ENCODE measurements around the gene CNTN5. TPM values are rescaled to one million over a fixed set of nuclear protein-coding genes. Genes with fewer than 3 reads are reported as not detected.

CNTN5 gene
- total RNA-seq, 2 donors from 2014 or later = 0.78 TPM; not detected in 1

GRCh38 chr11:99682171-99682570 is 661.4 kb downstream of the CNTN5 start:
- TF ChIP-seq, protein P1, sequence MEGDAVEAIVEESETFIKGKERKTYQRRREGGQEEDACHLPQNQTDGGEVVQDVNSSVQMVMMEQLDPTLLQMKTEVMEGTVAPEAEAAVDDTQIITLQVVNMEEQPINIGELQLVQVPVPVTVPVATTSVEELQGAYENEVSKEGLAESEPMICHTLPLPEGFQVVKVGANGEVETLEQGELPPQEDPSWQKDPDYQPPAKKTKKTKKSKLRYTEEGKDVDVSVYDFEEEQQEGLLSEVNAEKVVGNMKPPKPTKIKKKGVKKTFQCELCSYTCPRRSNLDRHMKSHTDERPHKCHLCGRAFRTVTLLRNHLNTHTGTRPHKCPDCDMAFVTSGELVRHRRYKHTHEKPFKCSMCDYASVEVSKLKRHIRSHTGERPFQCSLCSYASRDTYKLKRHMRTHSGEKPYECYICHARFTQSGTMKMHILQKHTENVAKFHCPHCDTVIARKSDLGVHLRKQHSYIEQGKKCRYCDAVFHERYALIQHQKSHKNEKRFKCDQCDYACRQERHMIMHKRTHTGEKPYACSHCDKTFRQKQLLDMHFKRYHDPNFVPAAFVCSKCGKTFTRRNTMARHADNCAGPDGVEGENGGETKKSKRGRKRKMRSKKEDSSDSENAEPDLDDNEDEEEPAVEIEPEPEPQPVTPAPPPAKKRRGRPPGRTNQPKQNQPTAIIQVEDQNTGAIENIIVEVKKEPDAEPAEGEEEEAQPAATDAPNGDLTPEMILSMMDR (IDR thresholded peaks at IDR 0.05) = no peak
- TF ChIP-seq POLR2A (IDR thresholded peaks at IDR 0.05) = no peak
- DNase-seq = no peak
- Histone ChIP-seq H3K4me3 (no peak overlapping the region), H3K9me3 (no peaks in the 10 kb centered on the region), H3K27ac (no peak overlapping the region), H3K36me3 (replicated peaks in 1 of 2; ENCODE audit: insufficient read depth in 1 of 2, low read depth in 2 of 2) (no peaks in the 10 kb centered on the region), H3K4me1 (peaks cover 5% of the 10 kb centered on the region), H3K27me3 (no peaks in the 10 kb centered on the region)
- WGBS, 2 donors = 73 to 80% methylated on average over 1 of the region's 1 CpG
- intact Hi-C loops (cut with DNase I) = no loop called here
- ATAC-seq = no peak

DNA sequence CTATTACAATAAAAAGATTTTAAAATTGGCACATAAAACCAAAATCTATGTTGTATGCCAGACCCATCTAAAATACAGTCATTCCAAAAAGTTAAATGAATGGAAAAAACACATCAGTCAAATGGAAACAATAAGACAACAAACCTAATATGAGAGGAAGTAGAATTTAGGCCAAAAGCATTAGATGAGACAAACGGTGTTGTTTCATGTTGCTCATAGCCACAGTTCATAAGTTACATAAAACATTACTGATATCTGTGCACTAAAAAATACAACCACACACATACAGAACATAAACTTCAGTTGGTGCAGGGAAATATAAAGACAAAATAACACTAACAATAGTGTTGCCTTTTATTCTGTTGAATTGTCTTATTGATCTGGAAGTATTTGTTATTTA is 661.9 kb downstream of the CNTN5 start:
- no peak for DNase-seq
- Histone ChIP-seq H3K27me3 (no peaks in the 10 kb centered on the region), H3K36me3 (replicated peaks in 1 of 2; ENCODE audit: insufficient read depth in 1 of 2, low read depth in 2 of 2) (no peaks in the 10 kb centered on the region), H3K4me1 (peaks cover 5% of the 10 kb centered on the region), H3K9me3 (no peaks in the 10 kb centered on the region), H3K27ac (no peak overlapping the region), H3K4me3 (no peak overlapping the region)
- 56 to 63% methylated on average over 1 of the region's 1 CpG for WGBS, 2 donors
- TF ChIP-seq, protein P1 (IDR thresholded peaks at IDR 0.05) = no peak
- TF ChIP-seq POLR2A (IDR thresholded peaks at IDR 0.05) = no peak
- intact Hi-C loops (cut with DNase I) = no loop called here
- ATAC-seq = no peak

GRCh38 chr11:99683933-99684332 is 663.2 kb downstream of the CNTN5 start:
- Histone ChIP-seq H3K36me3 (replicated peaks in 1 of 2; ENCODE audit: insufficient read depth in 1 of 2, low read depth in 2 of 2) (no peaks in the 10 kb centered on the region), H3K4me1 (peaks cover 5% of the 10 kb centered on the region), H3K27me3 (no peaks in the 10 kb centered on the region), H3K4me3 (no peak overlapping the region), H3K27ac (no peak overlapping the region), H3K9me3 (no peaks in the 10 kb centered on the region)
- no peak for DNase-seq
- intact Hi-C loops (cut with DNase I) = no loop called here
- no peak for TF ChIP-seq POLR2A (IDR thresholded peaks at IDR 0.05)
- TF ChIP-seq, protein P1 (IDR thresholded peaks at IDR 0.05) = no peak
- WGBS, 2 donors = 83 to 84% methylated on average over 3 of the region's 3 CpGs
- no peak for ATAC-seq

DNA sequence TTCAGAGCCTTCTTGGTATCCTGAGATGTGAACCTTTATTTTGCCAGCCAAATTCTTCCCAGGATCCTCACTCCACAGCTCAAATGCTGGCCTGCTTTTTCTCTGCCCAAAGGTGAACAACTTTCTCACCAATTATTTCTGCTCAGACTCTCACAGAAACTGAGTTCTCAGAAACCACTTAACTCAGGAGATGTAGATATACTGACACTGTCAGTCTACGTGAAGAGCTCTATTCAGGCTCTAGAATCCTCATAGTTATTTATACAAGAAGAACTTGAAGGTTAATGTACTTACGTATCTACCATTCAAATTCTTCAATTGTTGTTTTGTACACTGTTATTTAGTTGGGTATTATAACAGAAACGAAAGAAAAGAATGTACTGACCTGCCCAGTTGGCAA is 666.1 kb downstream of the CNTN5 start:
- intact Hi-C loops (cut with DNase I) = no loop called here
- WGBS, 2 donors = 60 to 62% methylated on average over 3 of the region's 3 CpGs
- H3K36me3 ChIP-seq (replicated peaks in 1 of 2; ENCODE audit: insufficient read depth in 1 of 2, low read depth in 2 of 2) = no peaks in the 10 kb centered on the region
- no peak overlapping the region for H3K4me3 ChIP-seq
- no peak for ATAC-seq
- H3K27me3 ChIP-seq = no peaks in the 10 kb centered on the region
- peaks cover 5% of the 10 kb centered on the region for H3K4me1 ChIP-seq
- TF ChIP-seq POLR2A (IDR thresholded peaks at IDR 0.05) = no peak
- TF ChIP-seq, protein P1 (IDR thresholded peaks at IDR 0.05) = no peak
- H3K9me3 ChIP-seq = no peaks in the 10 kb centered on the region
- no peak for DNase-seq
- no peak overlapping the region for H3K27ac ChIP-seq

DNA sequence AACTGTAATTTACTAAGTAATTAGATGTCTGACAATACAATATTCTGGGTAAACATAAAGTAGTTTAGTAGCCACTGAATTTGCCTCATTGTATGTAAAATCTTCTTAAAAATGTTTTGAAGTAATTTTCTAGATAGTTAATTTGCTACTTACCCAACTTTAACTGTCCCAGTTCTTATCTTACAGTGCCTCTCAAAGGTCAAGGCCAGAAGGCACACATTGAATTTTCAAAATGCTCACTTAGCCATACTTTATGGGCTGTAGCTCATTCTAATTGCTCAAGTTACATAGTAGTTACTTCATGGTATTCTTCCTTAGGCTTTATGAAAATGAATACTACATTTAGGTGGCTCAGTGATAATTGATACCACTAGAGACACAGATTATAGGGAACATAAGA is 666.6 kb downstream of the CNTN5 start:
- H3K4me3 ChIP-seq = no peak overlapping the region
- H3K9me3 ChIP-seq = no peaks in the 10 kb centered on the region
- intact Hi-C loops (cut with DNase I) = no loop called here
- TF ChIP-seq POLR2A (IDR thresholded peaks at IDR 0.05) = no peak
- TF ChIP-seq, protein P1 (IDR thresholded peaks at IDR 0.05) = no peak
- no peak for DNase-seq
- ATAC-seq = no peak
- peaks cover 5% of the 10 kb centered on the region for H3K4me1 ChIP-seq
- no peaks in the 10 kb centered on the region for H3K27me3 ChIP-seq
- no peaks in the 10 kb centered on the region for H3K36me3 ChIP-seq (replicated peaks in 1 of 2; ENCODE audit: insufficient read depth in 1 of 2, low read depth in 2 of 2)
- no peak overlapping the region for H3K27ac ChIP-seq
